Endothelial cell of umbilical vein (primary cell): Measurements from ENCODE around the gene DNAL1.

ENCODE experiments used
- EZH2 ChIP-seq: IDR thresholded peaks from 2 replicates; pipeline ENCODE4 v1.6.1; 2012; ENCODE audit warnings: borderline replicate concordance, low read depth, mild to moderate bottlenecking, moderate library complexity, low read length, inconsistent platforms; ENCODE audit not compliant: severe bottlenecking
- FOS ChIP-seq: IDR thresholded peaks from 2 replicates; pipeline ENCODE4 v1.6.1; 2011; ENCODE audit warnings: mild to moderate bottlenecking, low read length, moderate library complexity, borderline replicate concordance; ENCODE audit not compliant: insufficient read depth
- JUN ChIP-seq: IDR thresholded peaks from 2 replicates; pipeline ENCODE4 v1.6.1; 2011; ENCODE audit warnings: borderline replicate concordance, low read depth; ENCODE audit not compliant: insufficient read length, insufficient read depth
- POLR2A ChIP-seq: IDR thresholded peaks from 2 replicates; pipeline ENCODE4 v1.6.1; 2012; ENCODE audit warnings: low read depth, mild to moderate bottlenecking, control low read depth, low read length
- POLR2AphosphoS5 ChIP-seq: IDR thresholded peaks from 2 replicates; pipeline ENCODE4 v1.6.1; 2012; ENCODE audit warnings: low read depth, mild to moderate bottlenecking, control low read depth, low read length, moderate library complexity; ENCODE audit not compliant: insufficient read depth
- TF ChIP-seq, protein P1 (sequence below), 2 donors: IDR thresholded peaks; 1 replicate in 1 of 2; 2 replicates in 1 of 2; pipeline ENCODE4 v1.5.1; 2011; ENCODE audit warnings: low read length in 2 of 2, mild to moderate bottlenecking in 2 of 2, moderate library complexity in 2 of 2, control low read depth in 1 of 2, inconsistent platforms in 1 of 2, low read depth in 1 of 2; ENCODE audit not compliant: insufficient read depth in 1 of 2; ENCODE audit errors: extremely low read depth in 1 of 2

DNA sequence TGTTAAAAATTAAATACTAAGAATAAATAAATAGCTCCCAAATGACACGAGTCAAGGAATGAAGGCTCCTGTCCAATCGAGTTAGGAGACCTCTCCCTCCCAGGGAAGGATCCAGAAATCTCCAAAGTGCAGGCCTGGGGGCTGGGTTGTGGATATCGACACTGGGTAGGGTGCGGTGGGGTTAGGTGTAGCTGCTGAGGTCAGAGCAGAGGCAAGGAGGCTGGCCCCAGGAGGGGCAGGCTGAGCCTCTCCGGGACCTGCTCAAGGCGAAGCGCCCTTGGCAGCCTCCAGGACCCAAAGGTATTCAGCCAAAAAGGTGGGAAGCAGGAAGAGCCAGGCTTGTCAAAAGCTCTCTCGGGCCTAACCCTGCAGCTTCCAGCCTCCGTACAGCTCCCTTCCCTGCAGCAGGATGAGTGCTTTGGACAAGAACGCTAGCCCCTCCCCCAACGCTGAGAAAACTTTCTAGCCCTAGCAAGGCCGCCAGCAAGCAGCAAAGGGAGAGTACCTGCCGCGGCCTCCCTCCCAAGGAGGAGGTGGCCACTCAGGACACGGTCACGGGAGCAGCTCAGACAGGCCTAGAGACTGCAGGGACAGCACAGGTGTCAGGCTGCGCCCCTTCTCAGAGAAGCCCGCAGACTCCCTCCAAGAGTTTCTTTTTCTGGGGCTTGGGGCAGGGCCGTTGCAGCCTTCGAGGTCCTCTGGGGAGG, 73.1 kb downstream of the DNAL1 start:
- TF ChIP-seq, protein P1, sequence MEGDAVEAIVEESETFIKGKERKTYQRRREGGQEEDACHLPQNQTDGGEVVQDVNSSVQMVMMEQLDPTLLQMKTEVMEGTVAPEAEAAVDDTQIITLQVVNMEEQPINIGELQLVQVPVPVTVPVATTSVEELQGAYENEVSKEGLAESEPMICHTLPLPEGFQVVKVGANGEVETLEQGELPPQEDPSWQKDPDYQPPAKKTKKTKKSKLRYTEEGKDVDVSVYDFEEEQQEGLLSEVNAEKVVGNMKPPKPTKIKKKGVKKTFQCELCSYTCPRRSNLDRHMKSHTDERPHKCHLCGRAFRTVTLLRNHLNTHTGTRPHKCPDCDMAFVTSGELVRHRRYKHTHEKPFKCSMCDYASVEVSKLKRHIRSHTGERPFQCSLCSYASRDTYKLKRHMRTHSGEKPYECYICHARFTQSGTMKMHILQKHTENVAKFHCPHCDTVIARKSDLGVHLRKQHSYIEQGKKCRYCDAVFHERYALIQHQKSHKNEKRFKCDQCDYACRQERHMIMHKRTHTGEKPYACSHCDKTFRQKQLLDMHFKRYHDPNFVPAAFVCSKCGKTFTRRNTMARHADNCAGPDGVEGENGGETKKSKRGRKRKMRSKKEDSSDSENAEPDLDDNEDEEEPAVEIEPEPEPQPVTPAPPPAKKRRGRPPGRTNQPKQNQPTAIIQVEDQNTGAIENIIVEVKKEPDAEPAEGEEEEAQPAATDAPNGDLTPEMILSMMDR (IDR thresholded peaks at IDR 0.05; ENCODE audit: extremely low read depth in 1 of 2, insufficient read depth in 1 of 2, low read depth in 1 of 2, low read length in 2 of 2) = no peak
- TF ChIP-seq FOS = no peak
- no peak for TF ChIP-seq POLR2A
- no peak for TF ChIP-seq JUN
- peak; percentile 15 for TF ChIP-seq POLR2AphosphoS5
- TF ChIP-seq EZH2 = no peak
